HepG2 (cell line): ENCODE results near the gene ENTHD1.

Experiments used
- CTCF ChIP-seq: sonication (generic); formaldehyde crosslinking; IDR thresholded peaks from 2 replicates; pipeline ENCODE4 v1.5.0; 2020; ENCODE audit warnings: mild to moderate bottlenecking, missing genetic modification reagents, moderate library complexity
- DPF2 ChIP-seq: sonication (generic); formaldehyde crosslinking; IDR thresholded peaks from 2 replicates; pipeline ENCODE4 v1.4.0; 2020; ENCODE audit warnings: mild to moderate bottlenecking, low read depth, missing genetic modification reagents, borderline replicate concordance
- ELF1 ChIP-seq: sonication (generic); formaldehyde crosslinking; IDR thresholded peaks from 2 replicates; pipeline ENCODE4 v1.4.0; 2020; ENCODE audit warnings: missing genetic modification reagents
- MAZ ChIP-seq, 2 experiments: sonication (generic) in 1 of 2; formaldehyde crosslinking in 1 of 2; IDR thresholded peaks; 2 replicates each; pipeline versions ENCODE4 v1.5.0 to v1.6.1; 2012 to 2020; ENCODE audit warnings: low read depth in 2 of 2, mild to moderate bottlenecking in 2 of 2, borderline replicate concordance in 1 of 2, improper control_type of control experiment in 1 of 2, low read length in 1 of 2, missing genetic modification reagents in 1 of 2, moderate library complexity in 1 of 2
- RBM39 ChIP-seq: fragments of 200-400 bp; formaldehyde crosslinking; IDR thresholded peaks from one replicate; pipeline ENCODE4 v1.6.1; 2018; ENCODE audit warnings: antibody characterized with exemption, mild to moderate bottlenecking, low read depth, low read length; ENCODE audit not compliant: poor library complexity, severe bottlenecking
- RNF2 ChIP-seq: fragments of 450-650 bp; conservative IDR thresholded peaks from 2 replicates; pipeline ENCODE4 v1.6.1; 2016; ENCODE audit warnings: low read depth
- ZNF24 ChIP-seq: fragments of 450-650 bp; IDR thresholded peaks from 2 replicates; pipeline ENCODE4 v1.6.1; 2017; ENCODE audit warnings: antibody characterized with exemption, mild to moderate bottlenecking
- ZNF260 ChIP-seq: sonication (generic); formaldehyde crosslinking; IDR thresholded peaks from 2 replicates; pipeline ENCODE4 v1.4.0; 2020; ENCODE audit warnings: missing genetic modification reagents, low read depth, mild to moderate bottlenecking, borderline replicate concordance
- TF ChIP-seq, protein P1 (sequence below): sonication (generic); formaldehyde crosslinking; IDR thresholded peaks from 2 replicates; pipeline ENCODE4 v1.4.0; 2020; ENCODE audit warnings: missing genetic modification reagents, mild to moderate bottlenecking, borderline replicate concordance

DNA sequence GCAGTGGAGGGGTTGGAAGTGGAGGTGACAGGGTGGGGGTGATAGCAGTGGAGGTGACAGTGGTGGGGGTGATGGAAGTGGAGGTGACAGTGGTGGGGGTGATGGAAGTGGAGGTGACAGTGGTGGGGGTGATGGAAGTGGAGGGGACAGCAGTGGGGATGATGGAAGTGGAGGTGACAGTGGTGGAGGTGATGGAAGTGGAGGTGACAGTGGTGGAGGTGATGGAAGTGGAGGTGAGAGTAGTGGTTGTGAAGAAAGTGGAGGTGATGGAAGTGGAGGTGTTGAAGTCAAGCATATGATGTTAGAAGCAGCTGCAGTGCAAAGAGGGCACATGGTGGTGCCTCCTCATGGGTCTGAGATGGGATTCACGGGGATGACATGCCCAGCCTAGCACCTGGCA is 181.5 kb downstream of the ENTHD1 start:
- TF ChIP-seq ZNF260 (CRISPR knock-in tag) (no peak), CTCF (no peak), RNF2 (no peak), ELF1 (no peak), RBM39 (no peak), ZNF24 (no peak), MAZ (IDR thresholded peaks at IDR 0.05; ENCODE audit: borderline replicate concordance, low read depth, low read length) (no peak), MAZ (CRISPR knock-in tag; IDR thresholded peaks at IDR 0.05; ENCODE audit: low read depth) (no peak), DPF2 (CRISPR knock-in tag) (no peak)
- TF ChIP-seq, protein P1, sequence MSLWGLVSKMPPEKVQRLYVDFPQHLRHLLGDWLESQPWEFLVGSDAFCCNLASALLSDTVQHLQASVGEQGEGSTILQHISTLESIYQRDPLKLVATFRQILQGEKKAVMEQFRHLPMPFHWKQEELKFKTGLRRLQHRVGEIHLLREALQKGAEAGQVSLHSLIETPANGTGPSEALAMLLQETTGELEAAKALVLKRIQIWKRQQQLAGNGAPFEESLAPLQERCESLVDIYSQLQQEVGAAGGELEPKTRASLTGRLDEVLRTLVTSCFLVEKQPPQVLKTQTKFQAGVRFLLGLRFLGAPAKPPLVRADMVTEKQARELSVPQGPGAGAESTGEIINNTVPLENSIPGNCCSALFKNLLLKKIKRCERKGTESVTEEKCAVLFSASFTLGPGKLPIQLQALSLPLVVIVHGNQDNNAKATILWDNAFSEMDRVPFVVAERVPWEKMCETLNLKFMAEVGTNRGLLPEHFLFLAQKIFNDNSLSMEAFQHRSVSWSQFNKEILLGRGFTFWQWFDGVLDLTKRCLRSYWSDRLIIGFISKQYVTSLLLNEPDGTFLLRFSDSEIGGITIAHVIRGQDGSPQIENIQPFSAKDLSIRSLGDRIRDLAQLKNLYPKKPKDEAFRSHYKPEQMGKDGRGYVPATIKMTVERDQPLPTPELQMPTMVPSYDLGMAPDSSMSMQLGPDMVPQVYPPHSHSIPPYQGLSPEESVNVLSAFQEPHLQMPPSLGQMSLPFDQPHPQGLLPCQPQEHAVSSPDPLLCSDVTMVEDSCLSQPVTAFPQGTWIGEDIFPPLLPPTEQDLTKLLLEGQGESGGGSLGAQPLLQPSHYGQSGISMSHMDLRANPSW (CRISPR knock-in tag), result no peak
